ENCODE data around the gene MLX.

DNA sequence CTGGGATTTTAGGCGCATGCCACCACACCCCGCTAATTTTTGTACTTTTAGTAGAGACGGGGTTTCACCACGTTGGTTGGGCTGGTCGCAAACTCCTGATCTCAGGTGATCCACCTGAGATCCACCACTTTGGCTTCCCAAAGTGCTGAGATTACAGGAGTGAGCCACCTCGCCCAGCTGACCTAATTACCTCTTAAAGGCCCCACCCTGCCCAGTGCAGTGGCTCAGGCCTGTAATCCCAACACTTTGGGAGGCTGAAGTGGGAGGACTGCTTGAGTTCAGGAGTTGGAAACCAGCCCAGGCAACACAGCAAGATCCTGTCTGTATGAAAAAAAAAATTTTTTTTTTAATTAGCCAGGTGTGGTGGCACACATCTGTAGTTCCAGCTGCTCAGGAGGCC lies 7.8 kb upstream of the MLX start:
- TF ChIP-seq, protein P1, sequence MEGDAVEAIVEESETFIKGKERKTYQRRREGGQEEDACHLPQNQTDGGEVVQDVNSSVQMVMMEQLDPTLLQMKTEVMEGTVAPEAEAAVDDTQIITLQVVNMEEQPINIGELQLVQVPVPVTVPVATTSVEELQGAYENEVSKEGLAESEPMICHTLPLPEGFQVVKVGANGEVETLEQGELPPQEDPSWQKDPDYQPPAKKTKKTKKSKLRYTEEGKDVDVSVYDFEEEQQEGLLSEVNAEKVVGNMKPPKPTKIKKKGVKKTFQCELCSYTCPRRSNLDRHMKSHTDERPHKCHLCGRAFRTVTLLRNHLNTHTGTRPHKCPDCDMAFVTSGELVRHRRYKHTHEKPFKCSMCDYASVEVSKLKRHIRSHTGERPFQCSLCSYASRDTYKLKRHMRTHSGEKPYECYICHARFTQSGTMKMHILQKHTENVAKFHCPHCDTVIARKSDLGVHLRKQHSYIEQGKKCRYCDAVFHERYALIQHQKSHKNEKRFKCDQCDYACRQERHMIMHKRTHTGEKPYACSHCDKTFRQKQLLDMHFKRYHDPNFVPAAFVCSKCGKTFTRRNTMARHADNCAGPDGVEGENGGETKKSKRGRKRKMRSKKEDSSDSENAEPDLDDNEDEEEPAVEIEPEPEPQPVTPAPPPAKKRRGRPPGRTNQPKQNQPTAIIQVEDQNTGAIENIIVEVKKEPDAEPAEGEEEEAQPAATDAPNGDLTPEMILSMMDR (IDR thresholded peaks at IDR 0.05), result no peak
- no peak for TF ChIP-seq POLR2A (IDR thresholded peaks at IDR 0.05)
- TF ChIP-seq EP300 (IDR thresholded peaks at IDR 0.05), result no peak
- TF ChIP-seq POLR2AphosphoS5 (IDR thresholded peaks at IDR 0.05), result no peak
